BLaER1 treated with 17β-estradiol and CSF1 and Interleukin-3, amounts not matched to agents 10 nM and 100 nM (cell line): Measurements from ENCODE around the gene DNAH1.

Experiments used
- H3K27ac ChIP-seq, 11 experiments: shearing (Covaris generic); formaldehyde crosslinking; 2 replicates each; pipeline ENCODE4 v1.8.1; 2022
- H3K27me3 ChIP-seq, 11 experiments: shearing (Covaris generic); formaldehyde crosslinking; 2 replicates each; pipeline ENCODE4 v1.8.1; 2022
- H3K36me3 ChIP-seq, 11 experiments: shearing (Covaris generic); formaldehyde crosslinking; 2 replicates each; pipeline ENCODE4 v1.8.1; 2022
- H3K4me1 ChIP-seq, 10 experiments: shearing (Covaris generic); formaldehyde crosslinking; 2 replicates each; pipeline ENCODE4 v1.8.1; 2022
- H3K4me2 ChIP-seq, 11 experiments: shearing (Covaris generic); formaldehyde crosslinking; 2 replicates each; pipeline ENCODE4 v1.8.1; 2022
- H3K4me3 ChIP-seq, 10 experiments: shearing (Covaris generic); formaldehyde crosslinking; 2 replicates each; pipeline ENCODE4 v1.8.1; 2022
- H3K9ac ChIP-seq, 11 experiments: shearing (Covaris generic); formaldehyde crosslinking; 2 replicates each; pipeline ENCODE4 v1.8.1; 2022
- H3K9me3 ChIP-seq, 11 experiments: shearing (Covaris generic); formaldehyde crosslinking; replicated peaks in 1 of 11; 2 replicates each; pipeline ENCODE4 v1.8.1; 2022
- H4K20me1 ChIP-seq, 11 experiments: shearing (Covaris generic); formaldehyde crosslinking; 2 replicates each; pipeline ENCODE4 v1.8.1; 2022
- Cebpa-rat ChIP-seq, 11 experiments: shearing (Covaris generic); IDR thresholded peaks; 2 replicates each; pipeline ENCODE4 v1.8.1; 2022

Gene DNAH1

DNA sequence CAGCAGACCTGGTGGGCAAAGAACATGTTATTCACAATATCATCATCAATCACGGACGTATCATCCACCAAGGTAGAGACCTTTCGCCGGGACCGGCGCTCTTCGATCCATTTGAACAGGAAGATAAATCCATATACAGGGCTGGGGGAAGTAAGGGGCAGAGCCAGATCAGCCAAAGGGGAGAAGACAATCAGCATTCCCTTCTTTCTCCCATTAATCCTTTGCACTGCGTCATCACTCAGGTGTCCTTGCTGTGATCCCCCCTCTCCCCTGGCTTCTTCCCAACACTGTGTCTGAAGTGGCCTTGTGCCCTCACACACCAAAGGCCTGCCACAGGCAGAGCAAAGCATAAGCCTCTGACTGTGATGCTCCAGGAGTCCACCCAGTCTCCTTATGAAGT is 92.3 kb downstream of the DNAH1 start:
- Histone ChIP-seq H3K4me1 (peaks cover 39 to 57% (median 45%) of the 10 kb centered on the region in 10 experiments), H3K27ac (peak overlapping the region in 4 of 11 experiments; percentile 85 to 92 (median 90); a peak in 7 of 22 replicates), H3K4me2 (peak overlapping the region; percentile 90 to 99 (median 97)), H4K20me1 (peaks cover 0 to 68% (median 28%) of the 10 kb centered on the region in 11 experiments; a peak in 16 of 22 replicates), H3K9ac (peak overlapping the region; percentile 86 to 98 (median 95); a peak in 21 of 22 replicates), H3K36me3 (peaks cover 49 to 59% (median 52%) of the 10 kb centered on the region in 11 experiments), H3K27me3 (no peaks in the 10 kb centered on the region), H3K4me3 (peak overlapping the region; percentile 87 to 99 (median 96)), H3K9me3 (no peaks in the 10 kb centered on the region)
- no peak for TF ChIP-seq Cebpa-rat (IDR thresholded peaks at IDR 0.05)

DNA sequence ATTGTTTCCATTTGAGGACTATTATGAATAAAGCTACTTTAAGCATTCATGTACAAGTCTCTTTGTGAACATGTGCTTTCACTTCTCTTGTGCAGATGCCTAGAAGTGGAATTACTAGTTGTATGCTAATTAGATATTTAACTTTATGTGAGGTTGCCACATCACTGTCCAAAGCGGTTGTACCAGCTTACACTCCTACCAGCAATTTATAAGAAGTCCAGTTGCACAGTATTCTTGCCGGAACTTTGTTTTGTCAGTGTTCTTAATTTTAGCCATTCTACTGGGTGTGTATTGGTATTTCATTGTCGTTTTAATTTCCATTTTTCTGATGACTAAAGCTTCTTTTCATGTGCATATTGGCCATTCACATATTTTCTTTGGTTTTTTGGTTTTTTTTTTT is 99.7 kb downstream of the DNAH1 start:
- Histone ChIP-seq H3K27ac (no peak overlapping the region), H3K9me3 (no peaks in the 10 kb centered on the region), H3K36me3 (peaks cover 0 to 20% (median 5%) of the 10 kb centered on the region in 11 experiments; a peak in 10 of 22 replicates), H3K4me3 (no peak overlapping the region), H3K27me3 (no peaks in the 10 kb centered on the region), H3K4me2 (no peak overlapping the region), H4K20me1 (peaks cover 0 to 18% (median 4%) of the 10 kb centered on the region in 11 experiments; a peak in 10 of 22 replicates), H3K9ac (no peak overlapping the region), H3K4me1 (peaks cover 29 to 39% (median 32%) of the 10 kb centered on the region in 10 experiments)
- no peak for TF ChIP-seq Cebpa-rat (IDR thresholded peaks at IDR 0.05)

DNA sequence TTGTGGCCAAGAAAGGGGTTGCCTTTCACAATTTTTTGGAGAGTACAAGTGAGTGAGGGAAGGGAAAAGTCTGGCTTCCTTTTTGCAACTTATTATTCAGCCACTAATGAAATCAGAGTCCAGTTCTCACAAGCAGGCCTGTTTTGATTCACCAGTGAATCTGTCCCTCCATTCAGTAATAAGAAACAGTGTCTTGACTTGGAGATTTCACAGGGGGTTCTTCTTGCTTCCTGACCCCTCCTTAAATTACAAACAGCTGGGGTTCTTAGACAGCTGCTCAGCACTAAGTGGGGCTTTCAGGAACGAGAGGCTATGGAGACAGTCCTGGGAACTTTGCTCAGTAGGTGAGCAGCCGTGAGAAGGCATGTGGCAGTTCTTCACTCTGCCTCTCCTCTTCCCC is 104.3 kb downstream of the DNAH1 start:
- Histone ChIP-seq H3K4me3 (no peak overlapping the region), H3K4me2 (no peak overlapping the region), H3K27ac (no peak overlapping the region), H3K9me3 (no peaks in the 10 kb centered on the region), H3K27me3 (no peaks in the 10 kb centered on the region), H4K20me1 (peaks cover 0 to 5% (median 0%) of the 10 kb centered on the region in 11 experiments; a peak in 1 of 22 replicates), H3K4me1 (peaks cover 0 to 7% (median 0%) of the 10 kb centered on the region in 10 experiments; a peak in 7 of 20 replicates), H3K9ac (no peak overlapping the region), H3K36me3 (peaks cover 0 to 16% (median 0%) of the 10 kb centered on the region in 11 experiments; a peak in 6 of 22 replicates)
- TF ChIP-seq Cebpa-rat (IDR thresholded peaks at IDR 0.05) = no peak

GRCh38 chr3:52422669-52423068 is 106.5 kb downstream of the DNAH1 start:
- no peaks in the 10 kb centered on the region for H3K9me3 ChIP-seq

DNA sequence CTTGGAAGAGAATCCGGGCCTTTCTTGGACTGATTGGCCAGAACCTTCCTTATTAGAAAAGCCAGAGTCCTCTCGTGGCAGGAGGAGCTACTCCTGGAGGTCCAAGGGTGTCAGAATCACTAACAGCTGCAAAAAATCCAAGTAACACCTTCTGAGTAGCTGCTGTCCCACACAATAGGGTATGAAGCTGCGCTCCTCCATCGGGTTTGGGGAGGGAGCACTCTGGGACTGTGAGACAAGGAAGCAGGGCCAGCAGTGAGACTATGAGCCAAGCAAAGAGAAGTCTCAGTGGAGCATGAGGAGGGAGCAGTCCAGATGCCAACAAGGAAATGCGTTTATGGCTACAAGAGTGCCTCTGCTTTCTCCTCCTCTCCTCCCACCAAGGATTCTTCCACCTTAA is 107.1 kb downstream of the DNAH1 start:
- Histone ChIP-seq H3K9me3 (no peaks in the 10 kb centered on the region), H3K36me3 (peaks cover 0 to 16% (median 0%) of the 10 kb centered on the region in 11 experiments; a peak in 4 of 22 replicates), H3K27me3 (no peaks in the 10 kb centered on the region), H3K4me3 (no peak overlapping the region), H3K27ac (no peak overlapping the region), H4K20me1 (peaks cover 0 to 5% (median 0%) of the 10 kb centered on the region in 11 experiments; a peak in 1 of 22 replicates), H3K4me1 (peaks cover 0 to 7% (median 0%) of the 10 kb centered on the region in 10 experiments; a peak in 3 of 20 replicates), H3K4me2 (no peak overlapping the region), H3K9ac (peak overlapping the region in 1 of 11 experiments; percentile 9; a peak in 1 of 22 replicates)
- TF ChIP-seq Cebpa-rat (IDR thresholded peaks at IDR 0.05) = no peak

More at GRCh38 chr3:52422669-52423068, 106.5 kb downstream of the DNAH1 start:
- peaks cover 0 to 7% (median 0%) of the 10 kb centered on the region in 10 experiments; a peak in 3 of 20 replicates for H3K4me1 ChIP-seq
- no peak overlapping the region for H3K4me2 ChIP-seq
- no peak overlapping the region for H3K27ac ChIP-seq
- H3K27me3 ChIP-seq = no peaks in the 10 kb centered on the region
- H3K4me3 ChIP-seq = no peak overlapping the region
- no peak overlapping the region for H3K9ac ChIP-seq
- no peak for TF ChIP-seq Cebpa-rat (IDR thresholded peaks at IDR 0.05)
- H4K20me1 ChIP-seq = peaks cover 0 to 5% (median 0%) of the 10 kb centered on the region in 11 experiments; a peak in 1 of 22 replicates
- H3K36me3 ChIP-seq = peaks cover 0 to 16% (median 0%) of the 10 kb centered on the region in 11 experiments; a peak in 4 of 22 replicates

DNA sequence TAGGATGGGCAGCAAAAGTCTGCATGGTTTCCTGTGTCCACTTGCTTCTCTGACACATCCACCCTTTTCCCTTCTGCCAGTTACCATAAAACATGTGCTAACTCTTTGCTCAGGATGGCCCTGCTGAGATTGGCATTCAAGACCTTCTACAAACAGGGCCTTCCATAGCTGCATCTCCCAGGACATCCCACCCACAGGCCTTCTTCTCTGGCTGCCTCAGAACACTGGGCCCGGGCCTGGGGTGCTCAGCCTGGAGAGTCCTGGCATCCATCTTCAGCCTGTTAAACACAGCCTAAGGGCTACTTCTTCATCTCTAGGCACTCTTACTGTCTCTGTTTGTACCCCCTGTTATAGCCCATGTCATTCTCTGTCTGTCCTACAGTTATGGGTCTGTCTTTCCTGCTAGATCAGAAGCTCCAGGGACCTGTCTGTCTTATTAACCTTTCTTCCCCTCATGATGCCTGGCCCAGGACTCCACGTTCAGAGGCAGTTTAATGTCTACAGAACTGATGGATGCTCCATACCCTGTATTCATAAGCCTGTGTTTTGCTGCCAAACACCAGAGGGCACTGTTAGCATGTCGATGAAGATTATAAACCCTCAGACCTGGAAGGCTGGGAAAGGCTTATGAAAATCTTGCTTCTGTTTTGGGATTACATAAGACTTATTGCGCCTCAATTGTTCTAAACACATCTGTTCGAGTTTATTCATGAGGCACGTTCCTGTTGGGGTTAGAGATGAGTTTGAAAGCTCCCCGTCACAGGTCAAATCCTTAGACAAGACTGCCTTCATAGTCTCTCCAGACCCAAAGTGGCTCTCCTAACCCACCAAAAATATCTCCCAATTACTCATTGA is 112.3 kb downstream of the DNAH1 start:
- Histone ChIP-seq H3K9me3 (no peaks in the 10 kb centered on the region), H3K27ac (no peak overlapping the region), H3K9ac (no peak overlapping the region), H4K20me1 (no peaks in the 10 kb centered on the region), H3K4me3 (no peak overlapping the region), H3K27me3 (peaks cover 0 to 19% (median 3%) of the 10 kb centered on the region in 11 experiments; a peak in 7 of 22 replicates), H3K36me3 (no peaks in the 10 kb centered on the region), H3K4me1 (peaks cover 9 to 33% (median 24%) of the 10 kb centered on the region in 10 experiments; a peak in 19 of 20 replicates), H3K4me2 (peak overlapping the region in 5 of 11 experiments; percentile 9 to 23 (median 15); a peak in 5 of 22 replicates)
- no peak for TF ChIP-seq Cebpa-rat (IDR thresholded peaks at IDR 0.05)

GRCh38 chr3:52429031-52429430 is 112.9 kb downstream of the DNAH1 start:
- Histone ChIP-seq H3K27me3 (peaks cover 0 to 24% (median 3%) of the 10 kb centered on the region in 11 experiments; a peak in 9 of 22 replicates), H3K9me3 (no peaks in the 10 kb centered on the region), H4K20me1 (no peaks in the 10 kb centered on the region), H3K27ac (no peak overlapping the region), H3K4me3 (no peak overlapping the region), H3K36me3 (no peaks in the 10 kb centered on the region), H3K9ac (no peak overlapping the region), H3K4me1 (peaks cover 15 to 39% (median 31%) of the 10 kb centered on the region in 10 experiments; a peak in 19 of 20 replicates), H3K4me2 (peak overlapping the region in 5 of 11 experiments; percentile 9 to 23 (median 15); a peak in 5 of 22 replicates)
- TF ChIP-seq Cebpa-rat (IDR thresholded peaks at IDR 0.05) = no peak

- H3K9ac ChIP-seq = no peak overlapping the region
- no peak overlapping the region for H3K27ac ChIP-seq
- TF ChIP-seq Cebpa-rat (IDR thresholded peaks at IDR 0.05) = no peak
- H3K9me3 ChIP-seq = no peaks in the 10 kb centered on the region
- peaks cover 24 to 48% (median 39%) of the 10 kb centered on the region in 10 experiments for H3K4me1 ChIP-seq
- H3K36me3 ChIP-seq = no peaks in the 10 kb centered on the region
- H3K4me3 ChIP-seq = no peak overlapping the region
- peaks cover 0 to 31% (median 6%) of the 10 kb centered on the region in 11 experiments; a peak in 10 of 22 replicates for H3K27me3 ChIP-seq
- H3K4me2 ChIP-seq = no peak overlapping the region
- H4K20me1 ChIP-seq = no peaks in the 10 kb centered on the region
These were observed 113.8 kb downstream of the DNAH1 start for GRCh38 chr3:52429779-52430415.
